DMS53 treated with DMSO at 0.1 percent for 48 hours (cell line): ENCODE results near the gene CUTC.
"Not testable (repeated sequence)": the region's sequence is repeated elsewhere in the genome, so short reads cannot be mapped to it uniquely, and the experiment has no call there.

Experiments used
- DNase-seq: peaks from one replicate; lab custom pipeline; 2025; ENCODE audit not compliant: unreplicated experiment; lab: John Stamatoyannopoulos, UW

Gene CUTC

GRCh38 chr10:99742701-99743100 is 10.7 kb downstream of the CUTC start:
- DNase-seq: no peak

GRCh38 chr10:99743841-99744240 is 11.8 kb downstream of the CUTC start:
- no peak for DNase-seq

- DNase-seq: not testable (repeated sequence)
Observed at GRCh38 chr10:99746166-99746565, 14.1 kb downstream of the CUTC start.

- DNase-seq: no peak
Observed at GRCh38 chr10:99748823-99749451, 16.9 kb downstream of the CUTC start.

GRCh38 chr10:99750641-99751040 is 18.6 kb downstream of the CUTC start:
- DNase-seq: no peak

- no peak for DNase-seq
Observed at GRCh38 chr10:99754670-99755069, 22.6 kb downstream of the CUTC start.

GRCh38 chr10:99756159-99756558 is 24.1 kb downstream of the CUTC start:
- no peak for DNase-seq

- DNase-seq: no peak
Observed at GRCh38 chr10:99758211-99758891, 26.3 kb downstream of the CUTC start.

GRCh38 chr10:99760321-99760720 is 28.3 kb downstream of the CUTC start:
- no peak for DNase-seq

GRCh38 chr10:99761365-99761764 is 29.3 kb downstream of the CUTC start:
- no peak for DNase-seq

- DNase-seq: no peak
Observed at GRCh38 chr10:99765672-99766301, 33.8 kb downstream of the CUTC start.

GRCh38 chr10:99766302-99766681 is 34.3 kb downstream of the CUTC start:
- no peak for DNase-seq

GRCh38 chr10:99767901-99768300 is 35.9 kb downstream of the CUTC start:
- no peak for DNase-seq

GRCh38 chr10:99768556-99768955 is 36.5 kb downstream of the CUTC start:
- no peak for DNase-seq

GRCh38 chr10:99769706-99770105 is 37.7 kb downstream of the CUTC start:
- DNase-seq: no peak

GRCh38 chr10:99770408-99771045 is 38.5 kb downstream of the CUTC start:
- no peak for DNase-seq

- DNase-seq: peak; percentile 42
Observed at GRCh38 chr10:99775850-99776249, 43.8 kb downstream of the CUTC start.

GRCh38 chr10:99777918-99778714 is 46.1 kb downstream of the CUTC start:
- no peak for DNase-seq

- peak; percentile 2 for DNase-seq
Observed at GRCh38 chr10:99779335-99779734, 47.3 kb downstream of the CUTC start.

GRCh38 chr10:99781734-99782429 is 49.8 kb downstream of the CUTC start:
- no peak for DNase-seq
